Measurements from ENCODE around the gene SNX32.

- TF ChIP-seq ZNF274 (IDR thresholded peaks at IDR 0.05; ENCODE audit: low read depth, low read length) = no peak
- TF ChIP-seq SUZ12 (IDR thresholded peaks at IDR 0.05; ENCODE audit: extremely low read depth, insufficient read depth, insufficient read length) = no peak
Observed at GRCh38 chr11:65826984-65827735, 6.6 kb upstream of the SNX32 start.

All from NT2/D1 (cell line).